ENCODE data around the gene DLX4.

DLX4 gene

DNA sequence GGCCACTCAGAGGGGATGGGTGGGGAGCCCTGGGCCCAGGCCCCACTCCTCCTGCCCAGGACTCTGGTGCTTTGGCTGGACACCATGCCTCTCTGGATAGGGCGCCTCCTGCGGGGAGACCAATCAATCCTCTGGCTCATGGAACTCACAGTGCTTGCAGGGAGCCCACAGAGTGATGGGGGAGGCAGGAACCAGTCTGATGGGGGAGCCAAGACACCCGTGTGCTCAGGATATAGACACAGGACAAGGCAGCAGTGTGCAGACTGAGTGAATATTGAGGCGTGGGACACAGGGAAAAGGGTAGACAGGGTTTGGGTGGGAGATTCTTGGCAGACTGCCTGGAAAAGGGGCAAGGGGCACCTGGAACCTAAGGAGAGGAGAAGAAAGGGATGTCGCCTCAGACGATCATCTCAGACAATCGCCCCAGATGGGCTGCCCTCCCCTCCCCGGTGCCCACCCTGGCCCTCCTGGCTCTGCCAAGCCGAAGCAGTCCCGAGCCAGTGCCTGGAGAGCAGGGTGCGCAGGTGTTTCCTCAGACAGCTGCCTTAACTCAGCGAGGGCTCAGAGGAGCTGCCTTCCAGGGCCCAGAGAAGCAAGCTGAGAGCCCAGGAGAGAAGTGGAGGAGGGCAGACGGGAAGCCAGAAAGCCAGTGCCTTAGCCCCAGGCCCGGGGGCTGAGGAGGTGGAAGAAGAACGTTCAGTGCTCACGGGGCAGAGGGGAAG lies 37.4 kb upstream of the DLX4 start:
- Histone ChIP-seq H3K9ac (ENCODE audit: low read length in 2 of 2) (no peak overlapping the region), H3K27ac (ENCODE audit: low read length) (no peak overlapping the region), H3K9me3 (ENCODE audit: control insufficient read depth in 2 of 2, low read length in 2 of 2) (no peaks in the 10 kb centered on the region), H3K36me3 (ENCODE audit: control insufficient read depth in 2 of 2, insufficient read depth in 2 of 2, low read length in 2 of 2) (no peaks in the 10 kb centered on the region), H3K4me3 (ENCODE audit: low read length in 2 of 2) (no peak overlapping the region), H3K4me1 (ENCODE audit: control insufficient read depth, insufficient read depth, low read length) (no peaks in the 10 kb centered on the region), H3K27me3 (ENCODE audit: control insufficient read depth in 1 of 2, insufficient read depth in 2 of 2, low read length in 2 of 2) (peaks cover 22 to 26% of the 10 kb centered on the region in 2 donors)

DNA sequence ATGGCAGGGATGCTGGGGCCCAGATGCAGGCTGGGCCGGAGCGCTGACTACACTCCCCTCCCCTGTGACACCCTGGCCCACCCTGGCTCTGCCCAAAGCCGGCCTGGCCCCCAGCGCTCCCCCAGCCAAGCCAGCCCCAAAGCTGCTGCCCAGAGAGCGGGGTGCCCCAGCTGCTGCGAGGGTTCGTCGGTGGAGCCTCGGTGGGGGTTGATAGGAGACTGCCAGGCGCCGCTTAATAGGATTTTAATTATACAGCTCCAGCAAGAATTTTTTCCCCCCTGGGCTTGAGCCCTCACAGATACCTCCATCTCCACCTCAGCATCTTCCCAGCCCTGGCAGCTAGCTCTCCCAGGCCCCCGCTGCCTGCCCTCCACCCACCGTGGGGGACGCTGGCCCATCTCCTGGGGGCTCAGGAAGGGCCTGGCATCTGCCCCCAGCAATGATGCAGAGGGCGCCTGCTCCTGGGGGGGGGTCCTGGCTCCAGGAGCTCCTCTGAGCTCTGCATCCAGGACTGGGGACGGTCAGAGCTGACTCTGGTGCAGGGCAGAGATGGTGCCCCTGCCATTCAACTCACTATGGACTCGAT lies 36.8 kb upstream of the DLX4 start:
- peaks cover 20 to 23% of the 10 kb centered on the region in 2 donors for H3K27me3 ChIP-seq (ENCODE audit: control insufficient read depth in 1 of 2, insufficient read depth in 2 of 2, low read length in 2 of 2)
- H3K36me3 ChIP-seq (ENCODE audit: control insufficient read depth in 2 of 2, insufficient read depth in 2 of 2, low read length in 2 of 2): no peaks in the 10 kb centered on the region
- no peak overlapping the region for H3K9ac ChIP-seq (ENCODE audit: low read length in 2 of 2)
- no peak overlapping the region for H3K27ac ChIP-seq (ENCODE audit: low read length)
- H3K4me3 ChIP-seq (ENCODE audit: low read length in 2 of 2): no peak overlapping the region
- H3K4me1 ChIP-seq (ENCODE audit: control insufficient read depth, insufficient read depth, low read length): no peaks in the 10 kb centered on the region
- H3K9me3 ChIP-seq (ENCODE audit: control insufficient read depth in 2 of 2, low read length in 2 of 2): no peaks in the 10 kb centered on the region

DNA sequence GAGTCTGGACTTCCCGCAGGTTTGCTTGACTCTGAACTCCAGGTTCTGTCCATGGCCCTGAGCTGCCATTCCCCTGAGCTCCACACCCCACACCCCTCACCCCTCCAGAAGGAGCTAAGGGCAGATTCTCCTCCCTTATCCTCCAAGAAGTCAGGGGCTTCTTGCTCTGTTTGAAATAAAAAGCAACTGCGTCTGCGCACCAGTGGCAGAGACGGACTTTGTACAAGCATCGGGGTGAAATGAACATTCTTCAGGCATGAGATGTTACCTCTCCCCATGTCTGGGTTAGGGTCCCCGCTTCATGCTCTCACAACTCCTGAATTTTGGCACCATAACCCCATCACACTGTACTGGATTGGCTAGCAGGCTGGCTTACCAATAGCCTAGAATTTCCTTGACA lies 36.1 kb upstream of the DLX4 start:
- no peaks in the 10 kb centered on the region for H3K9me3 ChIP-seq (ENCODE audit: control insufficient read depth in 2 of 2, low read length in 2 of 2)
- no peak overlapping the region for H3K27ac ChIP-seq (ENCODE audit: low read length)
- no peaks in the 10 kb centered on the region for H3K36me3 ChIP-seq (ENCODE audit: control insufficient read depth in 2 of 2, insufficient read depth in 2 of 2, low read length in 2 of 2)
- H3K27me3 ChIP-seq (ENCODE audit: control insufficient read depth in 1 of 2, insufficient read depth in 2 of 2, low read length in 2 of 2): peaks cover 18 to 22% of the 10 kb centered on the region in 2 donors
- H3K4me3 ChIP-seq (ENCODE audit: low read length in 2 of 2): no peak overlapping the region
- no peaks in the 10 kb centered on the region for H3K4me1 ChIP-seq (ENCODE audit: control insufficient read depth, insufficient read depth, low read length)
- no peak overlapping the region for H3K9ac ChIP-seq (ENCODE audit: low read length in 2 of 2)

DNA sequence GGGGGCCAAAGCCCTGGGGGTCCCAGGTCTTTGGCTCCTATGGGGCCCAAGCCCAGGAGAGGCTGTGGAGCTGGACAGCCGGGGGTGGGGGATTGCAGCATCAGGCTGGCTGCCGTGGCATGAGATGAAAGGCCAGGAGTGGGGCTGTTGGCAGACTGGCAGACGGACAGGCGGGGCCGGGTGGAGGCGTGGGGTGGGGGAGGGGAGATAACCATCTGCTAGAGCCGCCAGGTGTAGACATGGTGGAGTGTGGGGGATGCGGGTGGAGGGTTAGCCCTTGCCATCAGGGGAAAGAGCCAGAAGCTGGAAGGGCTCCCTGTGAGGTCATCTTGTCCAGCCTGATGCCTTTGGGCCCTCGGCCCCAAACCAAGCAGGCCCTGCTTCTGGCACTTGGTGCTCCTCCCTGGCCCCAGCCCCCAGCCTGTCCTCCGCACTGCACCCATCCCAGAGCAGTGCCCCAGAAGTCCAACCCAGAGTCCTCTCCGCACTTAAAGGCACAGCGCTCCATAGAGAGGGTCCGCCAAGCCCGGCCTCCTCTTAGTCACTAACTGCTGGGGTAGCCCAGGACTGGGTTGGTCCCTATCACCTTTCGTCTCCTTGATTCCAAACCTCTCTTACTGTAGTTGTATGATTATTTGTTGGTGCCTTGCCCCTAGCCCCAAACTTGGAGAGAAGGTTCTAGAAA lies 33.3 kb upstream of the DLX4 start:
- Histone ChIP-seq H3K9ac (ENCODE audit: low read length in 2 of 2) (no peak overlapping the region), H3K4me1 (ENCODE audit: control insufficient read depth, insufficient read depth, low read length) (no peaks in the 10 kb centered on the region), H3K4me3 (ENCODE audit: low read length in 2 of 2) (no peak overlapping the region), H3K36me3 (ENCODE audit: control insufficient read depth in 2 of 2, insufficient read depth in 2 of 2, low read length in 2 of 2) (no peaks in the 10 kb centered on the region), H3K27me3 (ENCODE audit: control insufficient read depth in 1 of 2, insufficient read depth in 2 of 2, low read length in 2 of 2) (peaks cover 18 to 25% of the 10 kb centered on the region in 2 donors), H3K27ac (ENCODE audit: low read length) (no peak overlapping the region), H3K9me3 (ENCODE audit: control insufficient read depth in 2 of 2, low read length in 2 of 2) (no peaks in the 10 kb centered on the region)

DNA sequence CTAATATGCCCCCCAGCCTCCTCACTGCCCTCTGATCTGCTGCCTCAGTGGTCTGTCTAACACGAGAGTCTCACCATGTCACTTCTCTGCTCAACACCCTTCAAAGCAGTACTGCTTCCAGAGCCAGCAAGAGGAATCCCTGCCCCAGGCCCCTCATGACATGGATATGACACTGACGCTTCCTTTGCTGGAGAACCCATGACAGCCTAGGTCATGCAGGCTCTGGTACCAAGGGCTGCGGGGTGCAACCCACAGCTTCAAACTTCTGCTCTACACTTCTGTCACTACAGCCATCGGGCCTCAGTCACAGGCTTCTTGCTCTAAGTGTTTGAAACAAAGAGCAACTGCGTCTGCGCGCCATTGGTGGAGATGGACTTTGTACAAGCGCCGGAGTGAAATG lies 32.6 kb upstream of the DLX4 start:
- no peaks in the 10 kb centered on the region for H3K4me1 ChIP-seq (ENCODE audit: control insufficient read depth, insufficient read depth, low read length)
- H3K9me3 ChIP-seq (ENCODE audit: control insufficient read depth in 2 of 2, low read length in 2 of 2): no peaks in the 10 kb centered on the region
- no peak overlapping the region for H3K4me3 ChIP-seq (ENCODE audit: low read length in 2 of 2)
- H3K9ac ChIP-seq (ENCODE audit: low read length in 2 of 2): no peak overlapping the region
- H3K36me3 ChIP-seq (ENCODE audit: control insufficient read depth in 2 of 2, insufficient read depth in 2 of 2, low read length in 2 of 2): no peaks in the 10 kb centered on the region
- no peak overlapping the region for H3K27ac ChIP-seq (ENCODE audit: low read length)
- H3K27me3 ChIP-seq (ENCODE audit: control insufficient read depth in 1 of 2, insufficient read depth in 2 of 2, low read length in 2 of 2): peaks cover 13 to 25% of the 10 kb centered on the region in 2 donors

DNA sequence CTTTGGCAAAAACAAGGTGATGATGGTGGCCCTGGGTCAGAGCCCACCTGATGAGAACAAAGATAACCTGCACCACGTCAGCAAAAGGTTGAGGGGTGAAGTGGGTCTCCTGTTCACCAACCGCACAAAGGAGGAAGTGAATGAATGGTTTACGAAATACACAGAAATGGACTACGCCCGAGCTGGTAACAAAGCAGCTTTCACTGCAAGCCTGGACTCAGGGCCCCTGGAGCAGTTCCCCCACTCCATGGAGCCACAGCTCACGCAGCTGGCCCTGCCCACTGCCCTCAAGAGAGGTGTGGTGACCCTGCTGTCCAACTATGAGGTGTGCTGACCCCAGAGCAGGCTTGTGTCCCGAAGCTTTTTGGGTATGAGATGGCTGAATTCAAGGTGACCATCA lies 29.7 kb upstream of the DLX4 start:
- H3K4me3 ChIP-seq (ENCODE audit: low read length in 2 of 2): no peak overlapping the region
- H3K9ac ChIP-seq (ENCODE audit: low read length in 2 of 2): no peak overlapping the region
- H3K36me3 ChIP-seq (ENCODE audit: control insufficient read depth in 2 of 2, insufficient read depth in 2 of 2, low read length in 2 of 2): no peaks in the 10 kb centered on the region
- no peaks in the 10 kb centered on the region for H3K9me3 ChIP-seq (ENCODE audit: control insufficient read depth in 2 of 2, low read length in 2 of 2)
- H3K27me3 ChIP-seq (ENCODE audit: control insufficient read depth in 1 of 2, insufficient read depth in 2 of 2, low read length in 2 of 2): peaks cover 8 to 40% of the 10 kb centered on the region in 2 donors
- no peaks in the 10 kb centered on the region for H3K4me1 ChIP-seq (ENCODE audit: control insufficient read depth, insufficient read depth, low read length)
- no peak overlapping the region for H3K27ac ChIP-seq (ENCODE audit: low read length)

DNA sequence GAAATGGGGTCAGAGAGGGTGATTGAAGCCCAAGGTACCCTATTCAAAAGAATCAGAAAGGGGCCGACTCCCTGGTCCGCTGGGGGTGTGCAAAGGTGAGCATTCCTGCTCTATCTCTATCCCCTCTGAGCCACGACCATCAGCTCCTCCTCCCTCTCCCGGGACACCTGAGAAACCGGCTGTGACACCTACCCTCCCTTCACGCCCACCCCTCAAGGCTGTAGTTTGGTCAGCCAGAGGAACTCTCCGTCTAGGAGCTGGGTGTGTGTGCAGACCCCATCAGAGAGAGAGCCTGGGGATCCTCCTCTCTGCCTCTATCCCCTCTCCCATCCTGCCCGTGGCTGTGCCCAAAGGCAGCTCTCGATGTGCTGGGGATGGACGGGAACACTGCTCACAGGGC lies 27.6 kb upstream of the DLX4 start:
- H3K27ac ChIP-seq (ENCODE audit: low read length): no peak overlapping the region
- H3K9me3 ChIP-seq (ENCODE audit: control insufficient read depth in 2 of 2, low read length in 2 of 2): no peaks in the 10 kb centered on the region
- H3K36me3 ChIP-seq (ENCODE audit: control insufficient read depth in 2 of 2, insufficient read depth in 2 of 2, low read length in 2 of 2): no peaks in the 10 kb centered on the region
- H3K4me3 ChIP-seq (ENCODE audit: low read length in 2 of 2): no peak overlapping the region
- no peaks in the 10 kb centered on the region for H3K4me1 ChIP-seq (ENCODE audit: control insufficient read depth, insufficient read depth, low read length)
- H3K9ac ChIP-seq (ENCODE audit: low read length in 2 of 2): no peak overlapping the region
- H3K27me3 ChIP-seq (ENCODE audit: control insufficient read depth in 1 of 2, insufficient read depth in 2 of 2, low read length in 2 of 2): peaks cover 5 to 50% of the 10 kb centered on the region in 2 donors

DNA sequence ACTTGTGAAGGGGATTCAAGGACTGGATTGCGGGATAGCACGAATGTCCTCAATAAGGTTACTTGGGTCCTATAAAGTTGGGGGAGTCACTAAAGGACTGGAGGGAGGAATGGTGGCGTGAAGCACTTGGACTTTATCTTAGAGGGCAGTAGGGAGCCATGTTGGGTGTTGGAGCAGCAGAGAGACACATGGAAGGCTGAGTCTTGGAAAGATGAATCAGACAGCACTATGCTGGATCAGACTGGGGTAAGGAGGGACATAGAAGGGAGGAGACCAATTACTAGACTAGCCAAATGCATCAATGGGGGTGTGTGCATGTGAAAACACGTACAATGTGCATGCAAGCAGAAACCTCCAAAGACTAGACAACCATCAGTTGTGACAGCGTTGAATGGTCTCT lies 26.0 kb upstream of the DLX4 start:
- no peaks in the 10 kb centered on the region for H3K36me3 ChIP-seq (ENCODE audit: control insufficient read depth in 2 of 2, insufficient read depth in 2 of 2, low read length in 2 of 2)
- H3K4me1 ChIP-seq (ENCODE audit: control insufficient read depth, insufficient read depth, low read length): no peaks in the 10 kb centered on the region
- no peak overlapping the region for H3K4me3 ChIP-seq (ENCODE audit: low read length in 2 of 2)
- H3K27ac ChIP-seq (ENCODE audit: low read length): no peak overlapping the region
- H3K27me3 ChIP-seq (ENCODE audit: control insufficient read depth in 1 of 2, insufficient read depth in 2 of 2, low read length in 2 of 2): peaks cover 13 to 55% of the 10 kb centered on the region in 2 donors
- H3K9ac ChIP-seq (ENCODE audit: low read length in 2 of 2): no peak overlapping the region
- no peaks in the 10 kb centered on the region for H3K9me3 ChIP-seq (ENCODE audit: control insufficient read depth in 2 of 2, low read length in 2 of 2)

DNA sequence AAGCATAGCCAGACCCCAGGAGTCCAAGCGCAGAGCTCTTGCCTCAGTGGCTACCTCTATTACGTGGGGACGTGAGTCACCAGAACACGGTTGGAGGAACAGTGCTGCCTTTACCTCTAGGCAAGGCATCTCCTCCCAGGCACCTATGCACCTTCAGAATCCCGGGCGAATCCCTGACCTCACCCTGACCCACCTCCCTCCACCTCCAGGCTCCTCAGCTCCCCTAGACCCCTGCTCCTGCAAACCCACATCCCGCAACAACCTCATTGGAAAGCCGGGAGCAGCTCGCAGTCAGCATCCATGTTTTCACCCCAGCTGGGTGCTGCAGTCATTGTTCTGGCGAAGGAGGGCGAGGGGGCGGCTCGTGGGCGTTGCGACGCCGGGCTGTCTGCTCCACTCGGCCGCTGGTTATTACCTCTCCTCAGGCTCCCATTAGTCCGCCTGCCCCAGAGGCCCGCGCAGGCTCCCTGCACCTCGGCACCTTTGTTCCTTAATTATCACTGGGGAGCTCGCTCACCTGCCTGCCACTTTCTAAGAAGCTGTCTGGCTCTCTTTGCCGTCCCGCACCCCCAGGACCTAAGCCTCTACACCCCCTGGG lies 24.6 kb upstream of the DLX4 start:
- H3K27me3 ChIP-seq (ENCODE audit: control insufficient read depth in 1 of 2, insufficient read depth in 2 of 2, low read length in 2 of 2): peaks cover 11 to 51% of the 10 kb centered on the region in 2 donors
- H3K4me3 ChIP-seq (ENCODE audit: low read length in 2 of 2): no peak overlapping the region
- no peaks in the 10 kb centered on the region for H3K9me3 ChIP-seq (ENCODE audit: control insufficient read depth in 2 of 2, low read length in 2 of 2)
- H3K27ac ChIP-seq (ENCODE audit: low read length): no peak overlapping the region
- H3K36me3 ChIP-seq (ENCODE audit: control insufficient read depth in 2 of 2, insufficient read depth in 2 of 2, low read length in 2 of 2): no peaks in the 10 kb centered on the region
- no peak overlapping the region for H3K9ac ChIP-seq (ENCODE audit: low read length in 2 of 2)
- no peaks in the 10 kb centered on the region for H3K4me1 ChIP-seq (ENCODE audit: control insufficient read depth, insufficient read depth, low read length)

DNA sequence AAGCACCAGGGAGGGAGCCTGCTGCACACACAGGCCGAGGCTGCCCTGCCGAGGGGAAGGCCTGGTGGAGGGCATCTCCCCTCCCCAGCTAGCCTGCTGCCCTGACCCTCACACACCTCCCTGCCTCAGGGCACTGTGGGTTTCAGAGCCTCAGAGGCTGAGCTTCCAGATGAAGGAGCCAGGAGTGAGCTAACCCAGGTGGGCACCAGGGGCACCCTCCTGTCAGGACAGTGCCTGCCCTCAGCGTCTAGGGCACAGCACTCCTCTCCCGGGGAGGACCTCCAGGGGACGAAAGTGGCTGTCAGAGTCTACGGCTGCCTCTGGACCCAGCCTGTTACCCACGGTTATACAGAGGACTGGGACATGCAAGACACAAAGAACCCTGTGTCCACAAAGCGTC lies 22.8 kb upstream of the DLX4 start:
- H3K4me1 ChIP-seq (ENCODE audit: control insufficient read depth, insufficient read depth, low read length): no peaks in the 10 kb centered on the region
- H3K27ac ChIP-seq (ENCODE audit: low read length): no peak overlapping the region
- H3K36me3 ChIP-seq (ENCODE audit: control insufficient read depth in 2 of 2, insufficient read depth in 2 of 2, low read length in 2 of 2): no peaks in the 10 kb centered on the region
- no peak overlapping the region for H3K4me3 ChIP-seq (ENCODE audit: low read length in 2 of 2)
- H3K27me3 ChIP-seq (ENCODE audit: control insufficient read depth in 1 of 2, insufficient read depth in 2 of 2, low read length in 2 of 2): peaks cover 25 to 55% of the 10 kb centered on the region in 2 donors
- H3K9me3 ChIP-seq (ENCODE audit: control insufficient read depth in 2 of 2, low read length in 2 of 2): no peaks in the 10 kb centered on the region
- H3K9ac ChIP-seq (ENCODE audit: low read length in 2 of 2): no peak overlapping the region

Measured in stomach smooth muscle (tissue), 2 donors.